HEK293T (cell line): ENCODE results near the gene SREBF2.

ENCODE experiments used
- CTCF ChIA-PET: fragments of 350-600 bp; formaldehyde crosslinking; extraction: SDS; loops from one replicate; lab custom pipeline; 2021; ENCODE audit warnings: antibody characterized with exemption, inconsistent platforms; lab: Yijun Ruan, JAX
- POLR2A ChIA-PET: fragments of 350-600 bp; formaldehyde crosslinking; extraction: SDS; loops from one replicate; lab custom pipeline; 2020; ENCODE audit warnings: antibody characterized with exemption, inconsistent platforms; lab: Yijun Ruan, JAX
- DNase-seq: peaks from one replicate; pipeline ENCODE4 v3.0.0; 2012; ENCODE audit warnings: mixed read lengths; ENCODE audit errors: extremely low spot score
- ARNT ChIP-seq: fragments of 450-650 bp; IDR thresholded peaks from 2 replicates; pipeline ENCODE4 v1.6.1; 2017; ENCODE audit warnings: mild to moderate bottlenecking
- BHLHE40 ChIP-seq: fragments of 450-650 bp; IDR thresholded peaks from 2 replicates; pipeline ENCODE4 v1.6.1; 2016; ENCODE audit warnings: mild to moderate bottlenecking, moderate library complexity, borderline replicate concordance
- CTBP1 ChIP-seq: fragments of 450-650 bp; IDR thresholded peaks from 2 replicates; pipeline ENCODE4 v1.6.1; 2016; ENCODE audit warnings: borderline replicate concordance
- ELF4 ChIP-seq: fragments of 450-650 bp; IDR thresholded peaks from 2 replicates; pipeline ENCODE4 v1.6.1; 2017; ENCODE audit warnings: antibody characterized with exemption
- FOXA1 ChIP-seq: fragments of 450-650 bp; IDR thresholded peaks from 2 replicates; pipeline ENCODE4 v1.6.1; 2016; ENCODE audit warnings: mild to moderate bottlenecking
- FOXK2 ChIP-seq: fragments of 450-650 bp; IDR thresholded peaks from 2 replicates; pipeline ENCODE4 v1.6.1; 2016; ENCODE audit warnings: mild to moderate bottlenecking
- FOXM1 ChIP-seq: fragments of 450-650 bp; IDR thresholded peaks from 2 replicates; pipeline ENCODE4 v1.6.1; 2017; ENCODE audit warnings: mild to moderate bottlenecking, borderline replicate concordance
- HDGF ChIP-seq: fragments of 450-650 bp; IDR thresholded peaks from 2 replicates; pipeline ENCODE4 v1.6.1; 2017; ENCODE audit warnings: antibody characterized with exemption, borderline replicate concordance
- L3MBTL2 ChIP-seq: fragments of 450-650 bp; conservative IDR thresholded peaks from 2 replicates; pipeline ENCODE4 v1.6.1; 2016; ENCODE audit warnings: mild to moderate bottlenecking
- LEF1 ChIP-seq: fragments of 450-650 bp; IDR thresholded peaks from 2 replicates; pipeline ENCODE4 v1.6.1; 2017; ENCODE audit warnings: mild to moderate bottlenecking, borderline replicate concordance
- NFRKB ChIP-seq: fragments of 450-650 bp; IDR thresholded peaks from 2 replicates; pipeline ENCODE4 v1.6.1; 2016; ENCODE audit warnings: mild to moderate bottlenecking, moderate library complexity
- PKNOX1 ChIP-seq: fragments of 450-650 bp; IDR thresholded peaks from 2 replicates; pipeline ENCODE4 v1.6.1; 2016
- SP1 ChIP-seq: fragments of 450-650 bp; IDR thresholded peaks from 2 replicates; pipeline ENCODE4 v1.6.1; 2017
- SUZ12 ChIP-seq: fragments of 450-650 bp; IDR thresholded peaks from 2 replicates; pipeline ENCODE4 v1.6.1; 2016; ENCODE audit warnings: mild to moderate bottlenecking
- TARDBP ChIP-seq: fragments of 450-650 bp; IDR thresholded peaks from 2 replicates; pipeline ENCODE4 v1.6.1; 2016
- ZNF384 ChIP-seq: fragments of 450-650 bp; IDR thresholded peaks from 2 replicates; pipeline ENCODE4 v1.6.1; 2016

Gene SREBF2

DNA sequence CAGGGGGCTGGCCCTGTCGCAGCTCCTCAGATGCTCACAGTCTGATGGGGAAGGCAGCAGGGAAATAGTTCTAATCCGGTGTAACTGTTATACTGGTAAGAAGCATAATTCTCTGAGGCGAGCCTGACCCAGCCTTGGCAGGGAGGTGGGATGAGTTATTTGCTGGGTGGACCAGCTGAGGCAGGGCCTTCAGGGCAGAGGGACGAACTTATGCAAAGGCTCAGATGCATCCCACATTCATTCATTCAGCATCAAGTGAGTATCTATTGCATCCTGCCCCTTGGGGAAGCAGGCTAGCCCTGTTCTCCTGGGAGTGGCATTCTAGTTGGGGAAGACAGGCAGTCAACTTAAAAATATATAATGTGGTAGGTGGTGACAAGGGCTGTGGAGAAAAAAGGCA is 13.6 kb upstream of the SREBF2 start:
- no peak for TF ChIP-seq CTBP1
- TF ChIP-seq ZNF384, result no peak
- TF ChIP-seq SP1, result no peak
- no peak for TF ChIP-seq ELF4
- TF ChIP-seq HDGF, result no peak
- no peak for TF ChIP-seq ARNT
- no peak for TF ChIP-seq TARDBP
- ChIA-PET POLR2A (no interaction called here), CTCF (no interaction called here)
- no peak for DNase-seq

GRCh38 chr22:41820447-41820846 is 12.5 kb upstream of the SREBF2 start:
- CTCF ChIA-PET, result no interaction called here
- TF ChIP-seq PKNOX1 (no peak), FOXM1 (no peak), SUZ12 (no peak), ARNT (no peak), NFRKB (no peak), ELF4 (no peak), ZNF384 (no peak), FOXK2 (no peak), L3MBTL2 (no peak), HDGF (no peak), LEF1 (no peak), BHLHE40 (no peak), CTBP1 (no peak), SP1 (no peak)
- POLR2A ChIA-PET, result no interaction called here
- no peak for DNase-seq

- ChIA-PET CTCF (no interaction called here), POLR2A (interaction anchor here (0.9 to 1.9 kb wide), 3 partner anchors 11 to 22 kb away, joined by 3 to 13 read pairs (median 3); partner anchors contain the start of genes CCDC134 and SREBF2)
- TF ChIP-seq FOXK2 (no peak), NFRKB (no peak), PKNOX1 (no peak), ARNT (no peak), TARDBP (no peak), HDGF (no peak), ELF4 (no peak), FOXM1 (no peak), SUZ12 (no peak), SP1 (no peak), LEF1 (no peak), L3MBTL2 (no peak), CTBP1 (no peak), FOXA1 (no peak)
- DNase-seq, result no peak
These were observed 11.2 kb upstream of the SREBF2 start for GRCh38 chr22:41821471-41822316.

DNA sequence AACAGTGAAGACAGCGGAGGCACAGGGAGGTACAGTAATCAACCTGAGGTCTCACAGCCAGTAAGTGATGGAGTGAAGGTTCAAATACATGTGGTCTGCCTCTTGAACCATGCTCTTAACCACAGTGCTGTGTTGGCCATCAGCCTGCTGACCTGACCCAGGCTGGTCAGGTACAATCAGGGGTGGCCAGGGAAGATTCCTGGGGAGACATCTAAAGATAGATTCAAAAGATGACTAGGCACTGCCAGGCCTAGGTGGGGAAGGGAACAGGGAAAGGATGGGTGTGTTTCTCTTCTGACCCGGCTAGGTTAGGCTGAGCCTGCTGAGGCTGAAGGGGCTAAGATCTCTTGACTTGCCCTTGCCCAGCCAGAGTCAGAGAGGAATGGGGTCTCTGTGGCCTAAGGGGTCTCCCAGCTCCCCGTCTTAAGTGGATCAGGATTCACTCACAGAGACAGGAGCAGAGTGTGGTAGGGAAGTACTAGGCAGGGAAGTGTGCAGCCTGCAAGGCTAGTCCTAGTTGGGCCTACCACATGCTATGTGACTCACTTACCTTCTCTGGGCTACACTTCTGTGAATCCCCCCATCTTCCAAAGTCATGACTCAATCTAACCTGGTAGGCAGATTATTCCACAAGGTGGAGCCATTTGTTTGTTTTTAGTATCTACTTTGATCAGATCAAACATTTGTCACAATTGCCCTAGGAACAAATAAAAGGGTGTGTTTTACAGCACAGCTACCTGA is 10.4 kb upstream of the SREBF2 start:
- TF ChIP-seq SUZ12 (no peak), ARNT (no peak), ELF4 (no peak), TARDBP (no peak), FOXK2 (no peak), CTBP1 (no peak), BHLHE40 (no peak), NFRKB (no peak), FOXM1 (no peak), SP1 (no peak)
- POLR2A ChIA-PET, result interaction anchor here (0.9 to 1.9 kb wide), 2 partner anchors 10 to 22 kb away, joined by 3 to 13 read pairs; partner anchors contain the start of genes CCDC134 and SREBF2
- peak; percentile 23 for DNase-seq
- CTCF ChIA-PET, result no interaction called here

DNA sequence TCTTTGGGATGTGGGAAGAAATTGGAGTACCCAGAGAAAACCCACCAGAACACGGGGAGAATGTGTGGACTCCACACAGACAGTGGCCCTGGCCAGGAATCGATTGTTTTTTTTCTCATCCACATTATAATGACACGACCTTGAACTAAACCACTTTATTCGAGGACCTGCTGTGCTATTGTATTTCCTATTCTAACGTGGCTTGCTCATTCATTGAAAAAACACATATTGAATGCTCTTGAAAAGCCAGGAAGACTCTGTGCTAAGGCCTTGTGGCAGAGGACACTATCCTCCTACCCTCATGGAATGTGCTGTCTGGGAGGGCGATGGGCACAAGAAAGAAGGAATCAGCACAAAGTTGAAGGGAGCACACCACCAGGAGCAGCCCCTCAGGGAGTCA is 9.1 kb upstream of the SREBF2 start:
- DNase-seq, result no peak
- TF ChIP-seq FOXA1 (no peak), FOXK2 (no peak), L3MBTL2 (no peak), SP1 (no peak), ELF4 (no peak), NFRKB (no peak), ARNT (no peak), SUZ12 (no peak)
- ChIA-PET CTCF (no interaction called here), POLR2A (no interaction called here)

DNA sequence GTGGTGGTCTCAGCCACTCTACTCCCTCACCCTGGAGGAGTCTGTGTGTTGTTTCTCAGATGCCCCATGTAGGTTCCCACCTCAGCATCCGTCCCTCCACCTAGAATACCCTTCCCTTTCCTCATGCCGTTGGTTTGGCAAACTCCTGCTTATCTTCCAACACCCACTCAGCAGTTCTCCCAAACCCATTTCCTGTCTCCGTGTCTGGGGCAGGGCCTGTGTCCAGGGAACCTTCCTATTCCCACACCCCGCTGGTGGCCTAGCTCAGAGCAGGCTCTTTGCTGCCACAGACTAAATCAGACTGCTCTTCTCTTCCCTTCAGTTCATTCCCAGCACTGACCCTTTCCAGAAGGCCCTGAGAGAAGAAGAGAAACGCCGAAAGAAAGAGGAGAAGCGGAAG is 7.5 kb upstream of the SREBF2 start:
- CTCF ChIA-PET, result no interaction called here
- POLR2A ChIA-PET, result interaction anchor here (0.8 to 1.4 kb wide), 2 partner anchors 25 to 122 kb away, joined by 3 to 6 read pairs; partner anchors contain the start of genes CCDC134 and CENPM
- DNase-seq, result no peak
- TF ChIP-seq FOXA1 (no peak), HDGF (no peak), CTBP1 (no peak), FOXM1 (no peak), ELF4 (no peak), LEF1 (no peak), PKNOX1 (no peak), ZNF384 (no peak), SP1 (no peak), L3MBTL2 (no peak), ARNT (no peak), TARDBP (no peak), NFRKB (no peak), SUZ12 (no peak), BHLHE40 (no peak), FOXK2 (no peak)
